AG09309 (cell line): Measurements from ENCODE around the gene RIN1.
A peak's percentile ranks its signal among the peaks of the same experiment; 100 is the strongest.

Source experiments
- DNase-seq: peaks from one replicate; pipeline ENCODE4 v3.0.0-alpha.2; 2010; ENCODE audit warnings: low read depth
- H3K4me3 ChIP-seq: 2 replicates; pipeline ENCODE4 v1.5.1; 2011; ENCODE audit warnings: mild to moderate bottlenecking, low read depth, low read length, moderate library complexity; ENCODE audit not compliant: control insufficient read depth
- TF ChIP-seq, protein P1 (sequence below): IDR thresholded peaks from 2 replicates; pipeline ENCODE4 v1.5.1; 2011; ENCODE audit warnings: mild to moderate bottlenecking, low read depth, low read length, inconsistent platforms; ENCODE audit not compliant: insufficient read depth, control insufficient read depth; ENCODE audit errors: missing control alignments

The RIN1 gene

GRCh38 chr11:66291706-66292542 is 44.3 kb downstream of the RIN1 start, which contains the start of gene TMEM151A:
Gene TMEM151A (plus strand): TSS chr11:66291894. CDS start chr11:66292014, 120 bp downstream.
- TF ChIP-seq, protein P1, sequence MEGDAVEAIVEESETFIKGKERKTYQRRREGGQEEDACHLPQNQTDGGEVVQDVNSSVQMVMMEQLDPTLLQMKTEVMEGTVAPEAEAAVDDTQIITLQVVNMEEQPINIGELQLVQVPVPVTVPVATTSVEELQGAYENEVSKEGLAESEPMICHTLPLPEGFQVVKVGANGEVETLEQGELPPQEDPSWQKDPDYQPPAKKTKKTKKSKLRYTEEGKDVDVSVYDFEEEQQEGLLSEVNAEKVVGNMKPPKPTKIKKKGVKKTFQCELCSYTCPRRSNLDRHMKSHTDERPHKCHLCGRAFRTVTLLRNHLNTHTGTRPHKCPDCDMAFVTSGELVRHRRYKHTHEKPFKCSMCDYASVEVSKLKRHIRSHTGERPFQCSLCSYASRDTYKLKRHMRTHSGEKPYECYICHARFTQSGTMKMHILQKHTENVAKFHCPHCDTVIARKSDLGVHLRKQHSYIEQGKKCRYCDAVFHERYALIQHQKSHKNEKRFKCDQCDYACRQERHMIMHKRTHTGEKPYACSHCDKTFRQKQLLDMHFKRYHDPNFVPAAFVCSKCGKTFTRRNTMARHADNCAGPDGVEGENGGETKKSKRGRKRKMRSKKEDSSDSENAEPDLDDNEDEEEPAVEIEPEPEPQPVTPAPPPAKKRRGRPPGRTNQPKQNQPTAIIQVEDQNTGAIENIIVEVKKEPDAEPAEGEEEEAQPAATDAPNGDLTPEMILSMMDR: no peak
- DNase-seq: no peak
- peak within 1 kb of the TSS; percentile 13 for H3K4me3 ChIP-seq

DNA sequence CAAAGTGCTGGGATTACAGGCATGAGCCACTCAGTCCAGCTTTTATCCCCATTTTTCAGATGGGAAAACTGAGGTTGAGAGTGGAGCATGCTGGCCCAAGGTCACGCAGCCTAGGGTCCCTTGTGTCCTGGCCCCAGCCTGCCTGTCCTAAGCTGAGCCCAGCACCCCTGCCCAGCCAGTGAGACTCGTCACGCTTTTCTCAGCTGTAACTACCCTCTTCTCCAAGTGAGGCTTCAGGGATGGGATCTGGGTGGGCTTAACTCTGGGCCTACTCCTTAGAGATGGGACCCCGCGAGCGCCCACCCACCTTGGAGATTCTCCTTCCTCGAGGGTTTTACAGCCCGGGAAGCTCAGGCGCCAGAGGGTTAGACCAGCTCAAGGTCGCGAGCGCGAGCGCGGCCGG is 44.9 kb downstream of the RIN1 start:
- no peak overlapping the region for H3K4me3 ChIP-seq
- TF ChIP-seq, protein P1: no peak
- no peak for DNase-seq

DNA sequence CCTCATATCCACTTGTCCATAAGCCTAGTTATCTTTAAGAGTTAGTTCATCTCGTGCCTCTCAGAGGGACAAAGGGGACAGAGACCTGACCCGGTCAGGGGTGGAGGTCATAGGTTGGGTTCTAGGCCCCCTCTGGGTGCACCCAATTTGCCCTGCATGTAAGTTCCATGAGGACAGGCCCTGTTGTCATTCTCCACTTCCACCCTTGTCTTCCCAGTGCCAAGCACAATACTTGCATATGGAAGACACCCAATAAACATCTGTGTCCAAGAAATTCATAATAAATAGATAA is 46.0 kb downstream of the RIN1 start:
- TF ChIP-seq, protein P1: no peak
- H3K4me3 ChIP-seq: no peak overlapping the region
- DNase-seq: no peak

DNA sequence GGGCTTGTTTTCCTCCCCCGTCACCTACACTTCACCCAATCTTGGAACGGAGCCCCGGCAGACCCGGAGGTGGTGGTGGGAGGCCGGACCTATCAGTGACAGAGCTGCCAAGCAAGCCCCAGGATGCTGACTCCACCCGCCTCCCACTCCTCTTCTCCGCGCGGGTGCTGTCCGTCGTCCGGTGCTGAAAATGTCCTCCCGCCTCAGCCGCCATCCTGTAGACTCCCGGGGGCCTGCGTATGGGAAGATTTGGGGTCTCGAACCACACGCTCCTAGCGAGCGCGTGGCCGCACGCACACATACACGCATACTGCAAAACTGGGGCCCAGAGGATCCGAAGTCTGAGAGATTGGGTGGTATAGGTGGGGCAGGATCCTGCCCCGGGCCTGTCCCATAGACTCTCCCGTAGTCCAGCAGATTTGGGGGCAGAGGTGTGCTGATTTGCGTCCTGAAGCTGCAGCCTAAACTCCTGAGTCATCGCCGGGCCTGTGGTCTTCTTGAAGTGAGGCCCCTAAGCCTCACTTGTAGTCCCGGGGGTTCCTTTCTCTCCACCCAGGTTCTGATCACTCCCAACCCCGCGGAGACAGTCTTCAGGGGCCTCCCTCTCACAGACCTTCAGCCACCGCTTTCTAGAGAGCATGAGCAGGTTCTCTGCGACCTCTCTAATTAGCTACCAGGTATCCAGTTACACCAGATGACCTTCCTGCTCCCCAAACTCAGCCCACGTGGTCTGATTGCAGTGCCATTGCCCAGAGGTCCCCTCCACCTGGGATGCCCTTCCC is 46.5 kb downstream of the RIN1 start:
- peak overlapping the region; percentile 88 for H3K4me3 ChIP-seq
- TF ChIP-seq, protein P1: no peak
- peak; percentile 33 for DNase-seq

- peak within 1 kb of the TSS; percentile 88 for H3K4me3 ChIP-seq
- DNase-seq: peak; percentile 99
- TF ChIP-seq, protein P1: no peak
Observed at GRCh38 chr11:66288671-66289547, 47.3 kb downstream of the RIN1 start, which contains the start of gene YIF1A. Gene YIF1A (minus strand): TSS chr11:66289143. CDS start chr11:66288985, 158 bp downstream.
